B cell (primary cell): ENCODE data around the gene DYNLL1.

ENCODE experiments used
- CTCF ChIP-seq: fragments of 200-600 bp; IDR thresholded peaks from one replicate; pipeline ENCODE4 v1.8.0; 2022; ENCODE audit warnings: antibody characterized with exemption, mild to moderate bottlenecking
- EZH2 ChIP-seq: IDR thresholded peaks from 2 replicates; pipeline ENCODE4 v1.6.1; 2012; ENCODE audit warnings: borderline replicate concordance, low read depth, mild to moderate bottlenecking, moderate library complexity, low read length; ENCODE audit not compliant: insufficient read depth, poor library complexity, severe bottlenecking

GRCh38 chr12:120536064-120536791 lies 40.3 kb downstream of the DYNLL1 start:
- no peak for TF ChIP-seq CTCF
- TF ChIP-seq EZH2, result no peak
